ENCODE measurements around the gene CLMP.
"Not testable (repeated sequence)": the region's sequence is repeated elsewhere in the genome, so short reads cannot be mapped to it uniquely, and the experiment has no call there.

CLMP gene

GRCh38 chr11:123166071-123166559 lies 28.9 kb downstream of the CLMP start:
- DNase-seq = no peak

GRCh38 chr11:123164732-123165450 lies 30.2 kb downstream of the CLMP start:
- DNase-seq = no peak

DNA sequence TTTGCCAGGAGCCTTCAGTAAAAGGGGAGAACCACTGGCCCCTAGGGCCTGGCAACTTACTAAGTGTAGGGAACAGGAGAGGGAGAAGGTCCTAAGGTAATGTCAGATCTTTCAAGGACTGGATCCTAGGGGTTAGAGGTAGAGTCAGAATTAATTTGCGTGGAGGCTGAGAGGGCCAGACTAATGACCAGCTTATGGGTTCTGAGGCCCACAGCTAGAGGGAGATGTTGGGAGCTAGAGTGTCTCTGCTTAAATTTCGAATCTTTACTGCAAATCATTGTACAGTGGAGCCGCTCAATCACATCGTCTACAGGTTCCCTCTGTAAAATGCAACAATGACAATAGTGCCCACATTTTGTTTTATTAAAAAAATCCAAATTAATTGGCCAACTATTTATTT lies 31.4 kb downstream of the CLMP start:
- DNase-seq = no peak

GRCh38 chr11:123161376-123162030 lies 33.5 kb downstream of the CLMP start:
- DNase-seq = no peak

- DNase-seq = no peak
These were observed 35.7 kb downstream of the CLMP start for GRCh38 chr11:123159183-123159857.

DNA sequence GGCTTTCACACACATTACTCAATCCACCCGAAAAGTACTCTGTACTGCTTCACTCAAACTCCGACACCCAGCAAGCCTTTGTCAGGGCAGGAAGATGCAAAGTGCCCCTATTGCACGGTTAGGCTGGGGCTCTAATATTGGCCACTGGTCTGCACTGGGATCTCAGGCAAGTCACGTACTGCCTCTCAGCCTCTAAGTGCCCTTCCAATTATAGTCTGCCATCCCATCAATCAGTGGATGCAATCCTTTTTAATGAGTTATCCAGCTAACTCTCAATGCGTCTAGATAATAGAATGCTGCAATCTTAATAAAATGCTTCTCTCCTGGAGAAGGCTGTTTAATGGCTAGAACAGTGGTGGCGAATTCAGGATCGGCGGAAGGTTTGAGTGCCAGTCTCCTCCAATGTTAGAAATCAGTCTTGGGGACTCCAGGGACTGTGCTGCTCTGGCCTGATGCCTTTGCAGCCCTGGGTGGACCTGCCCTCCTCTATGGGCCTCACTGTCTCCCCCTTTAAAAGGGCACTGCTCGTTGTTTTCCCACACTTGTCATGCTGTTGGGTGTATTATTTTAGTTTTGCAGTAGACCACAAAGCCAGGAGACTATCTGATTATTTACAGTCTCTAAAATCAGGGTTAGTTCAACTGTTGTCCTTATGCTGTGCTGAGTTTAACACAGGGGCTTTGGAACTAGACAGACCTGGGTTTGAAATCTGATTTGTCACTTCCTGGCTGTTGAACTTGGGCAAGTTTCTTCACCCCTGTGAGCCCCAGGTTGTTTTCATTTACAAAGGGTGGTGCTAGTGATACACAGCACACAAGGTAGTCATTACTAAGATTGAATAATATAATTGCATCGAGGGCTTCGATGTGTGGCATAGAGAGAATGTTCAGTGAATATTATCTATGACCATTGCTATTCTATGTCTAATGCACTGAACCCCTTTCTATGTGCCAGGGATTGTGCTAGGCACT lies 36.7 kb downstream of the CLMP start:
- peak; percentile 69 for DNase-seq

DNA sequence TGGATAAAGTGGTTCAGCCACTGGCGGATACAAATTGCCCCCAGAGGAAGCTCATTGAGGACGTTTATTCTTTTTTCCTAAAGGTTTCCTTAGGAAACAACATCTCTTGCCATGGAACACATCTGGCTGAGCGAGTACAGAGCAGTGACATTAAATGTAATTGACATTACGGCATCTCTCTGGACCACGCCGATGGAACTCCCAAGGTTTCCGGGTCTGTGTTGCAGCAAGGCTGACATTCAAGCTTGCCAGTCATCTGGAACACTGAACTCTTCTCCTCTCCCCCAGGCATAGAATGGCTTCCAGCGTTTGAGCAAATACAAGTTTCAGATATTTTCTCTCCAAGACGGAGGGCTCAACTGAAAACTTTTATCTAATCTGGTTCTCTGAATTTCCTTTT lies 42.1 kb downstream of the CLMP start:
- peak; percentile 19 for DNase-seq

DNA sequence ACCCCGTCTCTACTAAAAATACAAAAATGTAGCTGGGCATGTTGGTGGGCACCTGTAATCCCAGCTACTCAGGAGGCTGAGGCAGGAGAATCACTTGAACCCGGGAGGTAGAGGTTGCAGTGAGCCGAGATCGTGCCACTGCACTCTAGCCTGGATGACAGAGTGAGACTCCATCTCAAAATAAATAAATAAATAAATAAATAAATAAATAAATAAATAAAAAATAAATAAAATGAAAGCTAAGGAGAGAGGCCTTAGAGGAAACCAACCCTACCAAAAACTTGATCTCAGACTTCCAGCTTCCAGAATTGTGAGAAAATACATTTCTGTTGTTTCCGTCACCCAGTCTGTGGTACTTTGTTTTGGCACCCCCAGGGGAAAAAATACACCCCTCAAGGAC lies 42.7 kb downstream of the CLMP start:
- not testable (repeated sequence) for DNase-seq

DNA sequence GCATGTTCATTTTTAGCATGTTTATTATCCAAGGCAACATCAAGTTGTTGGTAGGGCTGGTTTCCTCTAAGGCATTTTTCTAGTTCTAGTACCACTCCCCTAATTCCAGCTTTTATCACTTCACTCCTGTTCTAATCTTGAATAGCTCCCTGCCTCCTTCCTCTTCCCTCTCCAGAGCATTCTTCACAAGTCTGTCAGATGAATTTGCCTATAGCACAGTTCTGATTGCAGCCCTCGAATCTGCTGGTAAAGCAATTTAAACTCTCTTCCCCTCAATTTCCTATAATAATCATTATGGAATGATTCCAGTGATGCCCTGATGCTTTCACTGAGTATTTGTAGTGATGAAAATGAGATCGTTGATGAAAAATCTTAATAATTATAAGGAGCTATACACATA lies 43.3 kb downstream of the CLMP start:
- DNase-seq = no peak

- no peak for DNase-seq
These were observed 43.7 kb downstream of the CLMP start for GRCh38 chr11:123151366-123151765.

GRCh38 chr11:123150882-123151281 lies 44.2 kb downstream of the CLMP start:
- DNase-seq = no peak

DNA sequence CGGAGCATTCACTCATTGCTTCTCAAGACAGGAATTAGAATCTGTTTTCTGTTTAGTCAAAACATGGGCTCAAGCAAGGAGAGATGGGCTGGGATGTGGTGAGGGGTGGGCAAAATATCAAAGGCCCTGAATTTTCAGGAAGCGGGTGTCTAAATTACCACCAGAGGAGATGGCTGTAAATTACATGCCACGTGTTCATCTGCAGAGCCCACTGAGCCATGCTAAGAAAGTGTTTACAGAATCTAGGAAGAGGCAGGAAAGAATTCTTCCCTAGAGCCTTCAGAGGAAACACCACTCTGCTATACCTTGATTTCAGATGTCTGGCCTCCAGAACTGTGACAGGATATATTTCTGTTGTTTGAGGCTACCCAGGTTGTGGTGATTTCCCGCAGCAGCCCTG lies 46.1 kb downstream of the CLMP start:
- no peak for DNase-seq

- peak; percentile 71 for DNase-seq
These were observed 49.4 kb downstream of the CLMP start for GRCh38 chr11:123145661-123146060.

DNA sequence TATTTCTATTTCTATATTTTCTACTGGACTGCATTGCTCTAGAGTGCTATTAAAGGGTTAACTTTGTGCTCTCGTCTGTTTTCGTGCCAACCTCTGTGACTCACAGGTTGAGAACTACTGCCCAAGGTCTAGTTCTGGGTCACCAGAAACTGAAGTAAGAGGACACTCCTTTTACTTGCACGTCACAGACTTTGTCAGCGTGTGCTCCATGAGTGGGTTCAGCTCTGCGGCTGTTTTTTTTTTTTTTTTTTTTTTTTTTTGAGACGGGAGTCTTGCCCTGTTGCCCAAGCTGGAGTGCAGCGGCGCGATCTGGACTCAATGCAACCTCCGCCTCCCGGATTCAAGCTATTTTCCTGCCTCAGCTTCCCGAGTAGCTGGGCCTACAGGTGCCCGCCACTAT lies 49.8 kb downstream of the CLMP start:
- no peak for DNase-seq

- no peak for DNase-seq
These were observed 50.3 kb downstream of the CLMP start for GRCh38 chr11:123144707-123145106.

- no peak for DNase-seq
These were observed 51.1 kb downstream of the CLMP start for GRCh38 chr11:123143921-123144320.

GRCh38 chr11:123143476-123143875 lies 51.6 kb downstream of the CLMP start:
- DNase-seq = no peak

- DNase-seq = no peak
These were observed 55.8 kb downstream of the CLMP start for GRCh38 chr11:123139206-123139605.

DNA sequence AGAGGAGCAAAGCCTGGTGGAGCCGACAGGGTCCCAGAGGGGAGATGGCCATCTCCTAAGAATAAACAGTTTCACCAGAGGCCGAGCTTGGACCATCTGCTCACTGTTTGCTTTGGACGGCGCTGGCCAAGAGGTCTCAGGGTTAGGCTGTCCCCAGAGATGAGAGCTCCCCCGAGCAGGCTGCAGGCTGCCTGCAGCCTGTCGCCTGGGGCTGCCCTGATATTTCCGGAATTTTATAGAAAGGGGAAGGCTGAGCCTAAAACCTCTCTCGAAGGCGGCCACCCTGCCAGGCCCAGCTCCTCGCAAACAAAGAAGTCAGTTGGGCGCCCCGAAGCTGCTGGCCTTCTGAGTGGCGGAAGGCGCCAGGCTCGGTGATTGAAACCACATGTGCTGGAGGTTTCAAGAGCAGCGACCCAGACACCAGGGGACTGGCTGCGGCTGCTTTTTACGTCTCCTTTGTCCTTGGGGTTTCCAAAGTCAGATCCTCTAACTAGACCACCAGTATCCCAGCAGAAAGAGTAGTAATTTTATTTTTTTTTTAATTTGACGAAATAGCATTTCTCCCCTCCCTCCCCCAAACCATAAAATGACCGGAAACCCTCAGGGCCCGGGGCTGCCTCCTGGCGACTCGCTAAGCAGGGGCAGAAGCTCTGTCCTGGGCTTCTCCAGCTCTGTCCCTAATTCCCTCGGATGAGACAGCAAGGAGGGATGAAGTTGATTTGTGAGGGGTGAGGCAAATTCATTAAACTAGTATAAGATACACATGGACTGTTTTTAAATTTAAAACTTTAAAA lies 57.4 kb downstream of the CLMP start:
- DNase-seq = peak; percentile 59

GRCh38 chr11:123135863-123136446 lies 59.1 kb downstream of the CLMP start:
- DNase-seq = no peak

DNA sequence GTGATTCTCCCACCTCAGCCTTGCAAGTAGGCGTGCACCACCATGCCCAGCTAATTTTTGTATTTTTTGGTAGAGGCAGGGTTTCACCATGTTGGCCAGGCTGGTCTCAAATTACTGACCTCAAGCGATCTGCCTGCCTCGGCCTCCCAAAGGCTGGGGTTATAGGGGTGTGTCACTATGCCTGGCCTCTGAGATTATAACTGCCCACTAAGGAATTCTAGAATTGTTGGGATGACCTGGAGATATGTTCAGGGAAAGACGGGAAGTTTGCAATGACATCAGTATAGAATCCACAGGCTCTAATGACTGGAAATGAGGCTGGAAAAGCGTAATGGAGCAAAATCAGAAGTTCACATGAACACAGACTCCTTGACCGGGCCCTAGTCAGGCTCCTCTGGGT lies 62.2 kb downstream of the CLMP start:
- DNase-seq = no peak
